GM12891 (cell line): ENCODE measurements around the gene GRIA3.

ENCODE experiments used
- POLR2A ChIP-seq: IDR thresholded peaks from 2 replicates; pipeline ENCODE4 v1.6.1; 2011; ENCODE audit warnings: low read depth, low read length, control low read depth
- POLR2AphosphoS5 ChIP-seq: IDR thresholded peaks from 2 replicates; pipeline ENCODE4 v1.6.1; 2011; ENCODE audit warnings: low read depth, low read length, control low read depth
- TAF1 ChIP-seq: IDR thresholded peaks from 2 replicates; pipeline ENCODE4 v1.6.1; 2011; ENCODE audit warnings: low read depth, low read length, control low read depth

DNA sequence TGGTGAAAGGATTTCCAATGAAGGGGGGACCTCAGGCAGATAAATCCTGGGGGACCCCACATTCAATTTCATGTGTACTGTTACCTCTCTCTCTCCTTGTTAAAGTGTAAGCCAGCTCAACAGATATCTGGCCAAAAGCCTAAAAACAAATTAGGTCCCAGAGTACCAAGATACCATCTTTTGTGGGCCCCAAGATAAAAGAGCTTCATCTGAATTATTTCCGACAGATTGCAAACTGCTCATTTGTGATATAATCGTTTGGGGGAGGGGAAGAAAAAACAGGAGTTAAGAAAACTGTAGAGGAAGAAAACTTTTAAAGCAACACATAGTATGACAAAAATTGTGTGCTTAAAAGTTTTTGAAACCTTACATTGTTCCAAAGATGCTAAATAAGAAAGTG, 33.6 kb downstream of the GRIA3 start:
- no peak for TF ChIP-seq POLR2AphosphoS5
- no peak for TF ChIP-seq POLR2A
- no peak for TF ChIP-seq TAF1
